GM19023 (cell line): ENCODE measurements around the gene NASP.
A peak's percentile ranks its signal among the peaks of the same experiment; 100 is the strongest.

ENCODE experiments used
- ATAC-seq: cut with Tn5 transposase; IDR thresholded peaks from one replicate; pipeline ENCODE4 v1.9.1; 2021; ENCODE audit warnings: mild to moderate bottlenecking, moderate library complexity; ENCODE audit not compliant: unreplicated experiment

Gene NASP

GRCh38 chr1:45583666-45584350 lies at the start of gene NASP:
Gene NASP, plus strand, starts transcription at chr1:45584041. Its CDS starts 106 bp downstream, at chr1:45584147.
- ATAC-seq, result peak; percentile 59

- ATAC-seq, result no peak
These were observed 47.7 kb upstream of the NASP start for GRCh38 chr1:45535988-45536766.

DNA sequence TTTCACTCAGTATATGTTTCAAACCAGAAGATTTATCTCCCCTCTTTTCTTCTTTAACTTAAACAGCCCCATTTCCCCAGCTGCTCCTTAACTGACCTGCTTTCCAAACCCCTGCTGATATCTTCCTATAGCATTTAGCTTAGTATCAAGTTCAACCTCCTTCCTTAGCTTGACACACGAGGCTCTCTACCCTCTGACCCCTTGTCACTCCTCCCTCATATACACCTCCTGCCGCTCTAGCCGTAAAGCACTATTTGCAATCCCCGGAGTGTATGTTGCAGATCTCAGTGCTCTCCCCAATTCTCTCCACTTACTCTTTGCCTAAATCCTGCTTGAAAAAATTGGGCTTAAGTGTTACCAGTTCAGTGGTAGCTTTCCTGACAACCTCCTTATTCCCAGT lies 47.0 kb upstream of the NASP start:
- no peak for ATAC-seq

DNA sequence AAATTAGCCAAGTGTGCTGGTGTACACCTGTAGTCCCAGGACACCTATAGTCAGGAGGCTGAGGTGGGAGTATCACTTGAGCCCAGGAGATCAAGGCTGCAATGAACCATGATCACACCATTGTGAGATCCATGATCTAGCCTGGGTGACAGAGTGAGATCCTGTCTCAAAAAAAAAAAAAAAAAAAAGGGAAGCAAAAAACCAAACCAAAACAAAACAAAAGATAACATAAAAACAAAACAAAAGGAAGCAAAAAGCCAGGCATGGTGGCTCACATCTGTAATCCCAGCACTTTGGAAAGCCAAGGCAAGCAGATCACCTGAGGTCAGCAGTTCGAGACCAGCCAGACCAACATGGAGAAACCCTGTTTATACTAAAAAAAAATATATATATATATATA lies 42.6 kb upstream of the NASP start:
- no peak for ATAC-seq

DNA sequence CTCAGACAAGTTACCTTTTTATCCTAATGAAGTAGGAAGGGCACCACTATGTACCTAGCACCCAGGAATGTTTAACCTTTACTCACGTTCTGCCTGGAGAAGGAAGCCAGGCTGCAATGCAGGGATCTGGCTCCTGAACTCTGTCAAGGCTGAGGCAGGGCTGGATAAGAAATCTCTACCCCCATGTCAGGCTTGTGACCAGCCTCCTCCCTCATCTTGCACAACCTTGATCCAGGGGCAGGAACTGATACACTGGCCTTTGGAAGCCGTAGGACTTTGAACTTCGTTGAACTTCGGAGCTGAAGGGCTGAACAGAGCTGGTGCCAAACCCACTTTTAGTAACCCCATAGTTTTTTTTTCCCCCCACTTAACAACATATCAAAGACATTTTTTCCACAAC lies 41.2 kb upstream of the NASP start:
- ATAC-seq, result no peak

GRCh38 chr1:45543581-45544417 lies 40.0 kb upstream of the NASP start:
- ATAC-seq, result peak; percentile 51

DNA sequence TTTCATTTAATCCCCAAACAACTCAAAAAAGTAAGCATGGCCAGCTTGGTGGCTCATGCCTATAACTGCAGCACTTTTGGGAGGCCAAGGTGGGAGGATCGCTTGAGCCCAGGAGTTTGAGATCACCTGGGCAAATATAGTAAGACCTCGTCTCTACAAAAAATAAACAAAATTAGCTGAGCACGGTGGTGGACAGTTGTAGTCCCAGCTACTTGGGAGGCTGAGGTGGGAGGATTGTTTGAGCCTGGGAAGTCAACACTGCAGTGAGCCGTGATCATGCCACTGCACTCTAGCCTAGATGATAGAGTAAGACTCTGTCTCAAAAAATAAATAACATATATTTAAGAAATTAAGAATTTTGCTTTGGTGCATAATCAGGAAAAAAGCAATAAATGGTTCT lies 39.3 kb upstream of the NASP start:
- no peak for ATAC-seq

DNA sequence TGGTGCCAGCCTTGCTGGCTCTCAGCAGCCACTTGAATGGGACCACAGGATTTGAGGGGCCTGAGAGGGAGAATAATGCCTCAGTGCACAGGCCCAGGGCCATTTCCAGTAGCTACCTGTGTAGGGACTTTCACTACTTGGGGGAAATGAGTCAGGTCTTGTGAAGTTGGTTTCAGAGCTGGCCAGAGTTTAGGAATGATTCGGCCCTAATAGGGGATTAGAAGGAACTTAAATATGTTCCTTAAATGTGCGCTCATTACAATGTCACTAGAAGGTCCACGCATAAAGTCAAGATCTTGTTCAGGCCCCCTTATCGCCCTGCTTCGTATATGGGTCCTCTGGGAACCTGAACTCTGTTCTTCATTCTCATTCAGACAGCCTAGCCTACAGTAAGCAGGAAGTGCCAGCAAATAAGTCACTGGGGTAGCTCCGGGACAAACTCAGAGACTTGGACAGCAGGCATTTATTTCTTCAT lies 38.8 kb upstream of the NASP start:
- peak; percentile 50 for ATAC-seq

DNA sequence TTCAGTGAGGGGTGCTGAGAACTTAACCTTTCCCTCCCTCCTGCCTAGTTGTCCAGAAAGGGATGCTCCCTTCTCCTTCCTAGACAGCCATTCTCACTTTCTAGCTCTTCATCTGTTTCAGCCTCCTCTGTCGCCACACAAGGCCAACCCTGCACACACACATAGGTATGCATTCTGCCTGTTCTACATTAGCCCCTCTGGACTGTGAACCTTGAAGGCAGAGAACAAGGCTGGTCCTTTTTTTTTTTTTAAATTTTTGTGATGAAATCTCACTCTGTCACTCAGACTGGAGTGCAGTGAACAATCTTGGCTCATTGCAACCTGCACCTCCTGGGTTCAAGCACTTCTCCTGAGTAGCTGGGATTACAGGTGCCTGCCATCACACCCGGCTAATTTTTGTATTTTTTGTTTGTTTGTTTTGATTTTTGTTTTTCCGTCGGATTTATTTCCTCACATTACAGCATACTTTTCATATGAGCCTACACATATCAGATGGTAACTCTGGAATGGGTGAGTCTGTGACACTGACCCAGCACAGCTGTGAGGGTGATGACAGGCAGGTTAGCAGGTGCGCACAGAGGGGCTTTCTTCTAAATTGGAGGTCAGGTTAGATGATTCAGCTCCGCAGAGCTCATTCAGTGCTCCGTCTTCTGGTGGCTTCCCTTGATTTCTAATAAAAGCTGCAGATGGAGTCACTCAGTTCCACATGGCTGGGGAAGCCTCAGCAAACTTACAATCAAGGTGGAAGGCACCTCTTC lies 38.1 kb upstream of the NASP start:
- ATAC-seq, result peak; percentile 19

DNA sequence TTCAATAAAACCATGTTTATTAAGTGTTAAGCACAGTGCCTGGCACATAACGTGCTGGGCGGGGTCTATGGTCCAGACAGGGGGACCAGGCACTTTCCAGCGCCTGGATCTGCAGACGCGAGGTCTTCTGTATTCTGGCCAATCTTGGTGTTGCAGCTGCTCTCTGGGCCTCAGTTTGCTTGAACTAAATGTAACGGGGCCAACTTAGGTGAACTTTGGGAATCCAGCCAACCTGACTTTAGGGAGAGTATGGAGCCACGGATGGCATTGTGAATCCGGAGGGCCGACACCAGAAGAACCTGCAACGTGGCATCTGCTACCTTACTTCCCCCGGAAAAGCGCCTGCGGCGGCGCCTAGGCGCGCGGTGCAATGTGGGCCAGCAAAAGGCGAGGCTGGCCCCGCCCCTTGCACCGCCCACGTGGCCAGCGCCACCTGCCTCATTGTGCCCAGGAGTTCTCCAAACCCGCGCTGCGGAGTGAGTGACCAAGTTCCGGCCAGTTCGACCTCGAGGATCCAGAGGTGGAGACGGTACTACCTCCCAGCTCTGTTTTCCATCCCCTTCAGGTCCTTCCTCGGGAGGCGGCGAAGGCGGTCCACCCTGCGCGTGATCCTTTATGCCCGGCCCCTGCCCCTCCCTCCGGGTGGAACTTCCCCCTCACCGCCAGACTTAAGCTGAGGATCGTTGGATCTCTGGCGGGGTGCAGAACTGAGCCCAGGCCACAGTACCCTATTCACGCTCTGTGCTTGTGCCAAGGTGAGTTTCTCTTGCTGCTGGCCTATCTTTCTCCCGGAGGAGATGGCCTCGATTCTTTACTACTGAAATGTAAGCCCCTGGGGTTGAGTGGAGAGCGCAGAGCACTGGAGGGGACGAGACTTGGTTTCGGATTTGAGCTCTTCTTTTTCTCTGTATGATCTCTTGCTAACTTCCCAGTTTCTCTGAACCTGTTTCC lies 33.2 kb upstream of the NASP start, which contains the start of gene AKR1A1:
Gene AKR1A1 (plus strand): TSS at position 426 of the 951 bp plus-strand sequence. CDS start 10,969 bp downstream, outside the sequence.
- peak; percentile 86 for ATAC-seq

DNA sequence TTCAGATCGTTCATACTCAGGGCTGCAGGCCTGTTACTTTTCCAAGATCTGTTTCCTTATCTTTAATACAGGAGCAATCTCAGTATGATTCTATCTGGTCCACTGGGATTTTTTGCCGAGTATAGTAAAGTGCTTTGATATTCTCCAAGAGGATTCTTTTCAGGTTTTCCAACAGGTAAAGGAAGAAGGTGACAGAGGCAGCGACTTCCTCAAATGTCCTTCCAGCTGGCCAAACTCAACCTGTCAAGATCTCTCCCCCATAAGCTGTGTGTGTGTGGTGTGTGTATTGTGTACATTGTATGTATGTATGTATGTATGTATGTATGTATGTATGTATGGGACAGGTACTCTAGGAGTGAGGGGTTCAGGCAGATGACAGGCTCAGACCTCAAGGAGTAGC lies 32.2 kb upstream of the NASP start:
- ATAC-seq, result no peak

- no peak for ATAC-seq
These were observed 31.5 kb upstream of the NASP start for GRCh38 chr1:45552331-45552730.

- no peak for ATAC-seq
These were observed 29.6 kb upstream of the NASP start for GRCh38 chr1:45554198-45554597.

- no peak for ATAC-seq
These were observed 26.4 kb upstream of the NASP start for GRCh38 chr1:45557422-45557944.

DNA sequence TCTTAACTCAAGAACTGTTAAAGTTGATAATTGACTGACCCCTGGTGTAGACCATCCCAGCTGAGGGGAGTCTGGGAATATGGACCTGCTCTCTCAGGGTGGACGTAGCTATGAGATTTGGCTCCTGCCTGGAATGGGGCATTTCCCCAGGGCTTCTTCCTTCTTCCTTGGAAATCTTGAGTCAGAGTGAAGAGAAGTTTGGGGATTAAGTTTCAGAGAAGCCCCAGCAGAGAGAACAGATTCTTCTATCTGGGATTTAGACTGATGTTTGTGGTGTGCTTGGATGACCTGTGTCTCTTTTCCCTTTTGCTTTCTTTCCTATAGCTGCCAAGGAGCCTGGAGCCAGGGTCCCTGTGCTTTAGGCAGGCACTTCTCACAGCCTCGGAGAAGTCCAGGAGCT lies 20.0 kb upstream of the NASP start:
- no peak for ATAC-seq

DNA sequence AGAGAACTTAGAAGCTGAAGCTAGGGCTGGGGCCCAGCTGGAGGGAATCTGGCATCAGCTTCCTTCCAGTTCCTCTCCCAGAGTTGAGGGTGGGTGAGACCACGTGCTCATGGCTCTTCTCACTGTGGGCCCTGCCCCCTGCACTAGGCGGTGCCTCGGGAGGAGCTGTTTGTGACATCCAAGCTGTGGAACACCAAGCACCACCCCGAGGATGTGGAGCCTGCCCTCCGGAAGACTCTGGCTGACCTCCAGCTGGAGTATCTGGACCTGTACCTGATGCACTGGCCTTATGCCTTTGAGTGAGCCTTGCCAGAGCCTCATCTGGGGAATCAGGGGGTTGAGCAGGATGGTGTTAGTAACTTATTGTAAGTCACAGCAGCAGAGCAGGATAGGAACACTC lies 17.1 kb upstream of the NASP start:
- ATAC-seq, result no peak

- ATAC-seq, result no peak
These were observed 15.9 kb upstream of the NASP start for GRCh38 chr1:45567911-45568310.

GRCh38 chr1:45568421-45568820 lies 15.4 kb upstream of the NASP start:
- no peak for ATAC-seq

DNA sequence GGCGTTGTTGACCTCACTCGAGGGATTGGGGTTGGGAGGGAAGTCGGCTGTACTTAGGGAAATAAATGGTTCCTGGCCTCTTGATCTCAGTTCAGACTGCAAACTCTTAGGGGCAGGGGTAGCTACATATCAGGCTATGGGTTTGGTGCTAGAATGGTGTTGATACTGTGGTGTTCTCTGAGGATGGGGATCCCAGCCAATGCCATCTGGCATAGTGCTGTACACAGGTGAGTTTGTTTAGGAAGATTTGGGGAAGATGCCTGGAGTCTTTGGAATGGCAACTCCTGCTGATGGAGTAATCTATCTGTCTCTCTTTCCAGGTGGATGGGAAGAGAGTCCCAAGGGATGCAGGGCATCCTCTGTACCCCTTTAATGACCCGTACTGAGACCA lies 14.3 kb upstream of the NASP start:
- no peak for ATAC-seq
